SK-N-SH (cell line): ENCODE data around the gene GATAD2B. TPM values are rescaled to one million over a fixed set of nuclear protein-coding genes. Genes with fewer than 3 reads are reported as not detected.

Experiments used
- CTCF ChIA-PET: fragments of 300-600, 350-600 bp; formaldehyde crosslinking; extraction: SDS; loops from one replicate; lab custom pipeline; 2021; lab: Yijun Ruan, JAX
- POLR2A ChIA-PET: fragments of 350-600 bp; sonication (Branson Sonifier 250); formaldehyde crosslinking; extraction: SDS; loops from one replicate; lab custom pipeline; 2020; ENCODE audit warnings: antibody characterized with exemption, inconsistent platforms; lab: Yijun Ruan, JAX
- DNase-seq: peaks from one replicate; pipeline ENCODE4 v3.0.0; 2012
- H2AFZ ChIP-seq: fragments of 200-600 bp; sonication (generic); 2 replicates; pipeline ENCODE4 v1.8.1; 2016; ENCODE audit warnings: antibody characterized with exemption, mild to moderate bottlenecking, low read depth
- H3F3A ChIP-seq: fragments of 200-600 bp; sonication (generic); replicated peaks from 2 replicates; pipeline ENCODE3; 2016; ENCODE audit warnings: antibody characterized with exemption, mild to moderate bottlenecking; ENCODE audit not compliant: insufficient read depth
- H3K27ac ChIP-seq, 2 experiments: fragments of 200-500 bp in 1 of 2; fragments of 200-600 bp in 1 of 2; sonication (Bioruptor generic) in 1 of 2; sonication (generic), shearing (Covaris generic) in 1 of 2; 2 replicates each; pipeline versions ENCODE4 v1.5.1 to v1.6.1; 2014 to 2016; ENCODE audit warnings: low read depth in 2 of 2, inconsistent platforms in 1 of 2, low read length in 1 of 2, mild to moderate bottlenecking in 1 of 2, mixed read lengths in 1 of 2
- H3K27me3 ChIP-seq: fragments of 200-600 bp; sonication (generic), shearing (Covaris generic); 2 replicates; pipeline ENCODE4 v1.6.1; 2016; ENCODE audit warnings: mixed run types; ENCODE audit not compliant: insufficient read depth
- H3K36me3 ChIP-seq, 2 experiments: fragments of 200-500 bp in 1 of 2; fragments of 200-600 bp in 1 of 2; sonication (Bioruptor generic) in 1 of 2; sonication (generic) in 1 of 2; replicated peaks in 1 of 2; 2 replicates each; pipeline versions ENCODE3 to v1.5.1; 2014 to 2016; ENCODE audit warnings: low read length in 1 of 2, mild to moderate bottlenecking in 1 of 2; ENCODE audit not compliant: insufficient read depth in 2 of 2, control insufficient read depth in 1 of 2
- H3K4me1 ChIP-seq, 2 experiments: fragments of 200-500 bp in 1 of 2; fragments of 200-600 bp in 1 of 2; sonication (Bioruptor generic) in 1 of 2; sonication (generic), shearing (Covaris generic) in 1 of 2; 2 replicates each; pipeline versions ENCODE4 v1.5.1 to v1.6.1; 2014 to 2016; ENCODE audit warnings: low read depth in 1 of 2, low read length in 1 of 2, mixed run types in 1 of 2; ENCODE audit not compliant: insufficient read depth in 2 of 2, control insufficient read depth in 1 of 2
- H3K4me2 ChIP-seq: fragments of 200-600 bp; sonication (generic), shearing (Covaris generic); 2 replicates; pipeline ENCODE4 v1.6.1; 2017; ENCODE audit warnings: mixed run types
- H3K4me3 ChIP-seq, 2 experiments: fragments of 200-500 bp in 1 of 2; fragments of 200-600 bp in 1 of 2; sonication (Bioruptor generic) in 1 of 2; sonication (generic), shearing (Covaris generic) in 1 of 2; 2 replicates each; pipeline versions ENCODE4 v1.5.1 to v1.8.1; 2014 to 2016; ENCODE audit warnings: low read depth in 2 of 2, inconsistent platforms in 1 of 2, low read length in 1 of 2, mild to moderate bottlenecking in 1 of 2, mixed read lengths in 1 of 2, moderate library complexity in 1 of 2
- H3K79me2 ChIP-seq: fragments of 200-600 bp; sonication (generic); 2 replicates; pipeline ENCODE4 v1.8.1; 2017; ENCODE audit warnings: mild to moderate bottlenecking; ENCODE audit not compliant: insufficient read depth
- H3K9ac ChIP-seq: fragments of 200-600 bp; sonication (generic); 2 replicates; pipeline ENCODE4 v1.6.1; 2017; ENCODE audit warnings: mixed run types
- H3K9me2 ChIP-seq: fragments of 200-600 bp; sonication (generic); 2 replicates; pipeline ENCODE4 v1.6.1; 2017; ENCODE audit warnings: mixed run types
- H3K9me3 ChIP-seq: fragments of 200-600 bp; sonication (generic); 2 replicates; pipeline ENCODE4 v1.6.1; 2017; ENCODE audit warnings: mixed run types, mild to moderate bottlenecking, moderate library complexity
- H4K20me1 ChIP-seq: fragments of 200-600 bp; sonication (generic); 2 replicates; pipeline ENCODE4 v1.6.1; 2017; ENCODE audit warnings: mild to moderate bottlenecking, mixed run types; ENCODE audit not compliant: insufficient read depth
- CHD2 ChIP-seq: fragments of 150-350 bp; IDR thresholded peaks from 2 replicates; pipeline ENCODE4 v1.6.1; 2018; ENCODE audit warnings: low read length; ENCODE audit not compliant: partially characterized antibody
- CTCF ChIP-seq: fragments of 200-600 bp; sonication (generic); IDR thresholded peaks from 2 replicates; pipeline ENCODE4 v1.6.1; 2017; ENCODE audit warnings: antibody characterized with exemption, mild to moderate bottlenecking, moderate library complexity
- FOXJ3 ChIP-seq: sonication (generic); formaldehyde crosslinking; IDR thresholded peaks from 2 replicates; pipeline ENCODE4 v1.5.1; 2020; ENCODE audit warnings: mild to moderate bottlenecking, missing genetic modification reagents
- GATA2 ChIP-seq: sonication (generic); formaldehyde crosslinking; IDR thresholded peaks from 2 replicates; pipeline ENCODE4 v1.5.0; 2020; ENCODE audit warnings: mild to moderate bottlenecking, missing genetic modification reagents
- MXI1 ChIP-seq: IDR thresholded peaks from 2 replicates; pipeline ENCODE4 v1.6.1; 2012; ENCODE audit warnings: mild to moderate bottlenecking, low read depth, low read length, improper control_type of control experiment
- POLR2AphosphoS5 ChIP-seq: IDR thresholded peaks from 2 replicates; pipeline ENCODE4 v1.6.1; 2012; ENCODE audit warnings: low read depth, low read length
- RAD21 ChIP-seq: IDR thresholded peaks from 2 replicates; pipeline ENCODE4 v1.6.1; 2012; ENCODE audit warnings: mild to moderate bottlenecking, low read length
- REST ChIP-seq: IDR thresholded peaks from 2 replicates; pipeline ENCODE4 v1.6.1; 2012; ENCODE audit warnings: mild to moderate bottlenecking, low read depth, low read length, moderate library complexity
- RFX5 ChIP-seq: IDR thresholded peaks from 2 replicates; pipeline ENCODE4 v1.6.1; 2012; ENCODE audit warnings: mild to moderate bottlenecking, improper control_type of control experiment, low read length
- SMC3 ChIP-seq: IDR thresholded peaks from 2 replicates; pipeline ENCODE4 v1.6.1; 2012; ENCODE audit warnings: low read depth, low read length, improper control_type of control experiment
- TCF12 ChIP-seq: IDR thresholded peaks from 2 replicates; pipeline ENCODE4 v1.4.0; 2012
- WGBS: methylation state at CpG from one replicate; pipeline ENCODE4 v1.1.6; 2017; ENCODE audit warnings: low lambda C conversion rate; 5-methylcytosine and 5-hydroxymethylcytosine counted together
- polyA plus RNA-seq, 3 experiments: library from polyadenylated mRNA; depleted of rRNA; stranded (reverse); fragments of >200 nt; gene quantifications; 2 replicates each; pipeline ENCODE4 v1.2.3, GENCODE V29; 2012

GATAD2B gene
- polyA plus RNA-seq, 1 of the 3 experiments (the other 2 are of a cell fraction) = 2.8 TPM

- Histone ChIP-seq H3K9ac (no peak overlapping the region), H3K4me2 (no peak overlapping the region), H3K9me3 (no peaks in the 10 kb centered on the region)
- CTCF ChIA-PET = interaction anchor here (0.6 to 6.8 kb wide), 21 partner anchors 8 to 261 kb away, joined by 3 to 60 read pairs (median 3); partner anchors contain the start of genes ILF2, NPR1 and RAB13
- DNase-seq = peak; percentile 80
- POLR2A ChIA-PET = no interaction called here
- TF ChIP-seq POLR2AphosphoS5 (no peak), GATA2 (no peak), MXI1 (no peak), FOXJ3 (CRISPR knock-in tag) (no peak), REST (no peak), CTCF (peak; percentile 47), CHD2 (no peak), RFX5 (no peak), SMC3 (peak; percentile 39; the same call in 1 of the 2 replicates), TCF12 (no peak), RAD21 (peak; percentile 71)
- TF ChIP-seq, all 33 proteins: peak for 3
- peaks cover 8% of the 10 kb centered on the region for H3F3A ChIP-seq
- H3K36me3 ChIP-seq = peaks cover 4 to 66% of the 10 kb centered on the region in 2 experiments
- WGBS = 69% methylated on average over 6 of the region's 21 CpGs
- H3K4me3 ChIP-seq = no peak overlapping the region
- H4K20me1 ChIP-seq = no peaks in the 10 kb centered on the region
- H3K9me2 ChIP-seq = no peaks in the 10 kb centered on the region
- no peaks in the 10 kb centered on the region for H3K27me3 ChIP-seq
- H3K79me2 ChIP-seq = no peaks in the 10 kb centered on the region
- no peak overlapping the region for H2AFZ ChIP-seq
- H3K4me1 ChIP-seq = peaks cover 0 to 13% of the 10 kb centered on the region in 2 experiments; a peak in 1 of 4 replicates
- H3K27ac ChIP-seq = no peak overlapping the region
Observed at GRCh38 chr1:153771841-153772593, 150.8 kb downstream of the GATAD2B start.
